CD4-positive, alpha-beta T cell (primary cell): ENCODE results near the gene UBE3C. TPM values are rescaled to one million over a fixed set of nuclear protein-coding genes. Genes with fewer than 3 reads are reported as not detected.

ENCODE experiments used
- ATAC-seq: fragments of 200-7000 bp; cut with Tn5 transposase; one replicate; pipeline ENCODE4 v1.10.0; 2022; ENCODE audit warnings: mild to moderate bottlenecking; ENCODE audit not compliant: poor library complexity
- CTCF ChIA-PET: fragments of 350-600 bp; sonication (Branson Sonifier 250); formaldehyde crosslinking; loops from one replicate; lab custom pipeline; 2021; ENCODE audit warnings: antibody characterized with exemption, inconsistent platforms; lab: Charles Lee
- POLR2A ChIA-PET: fragments of 350-600 bp; sonication (Branson Sonifier 250); formaldehyde crosslinking; loops from one replicate; lab custom pipeline; 2021; ENCODE audit warnings: antibody characterized with exemption, inconsistent platforms; lab: Charles Lee
- DNase-seq, 14 experiments: peaks; one replicate each; pipeline ENCODE4 v3.0.0-alpha.2; 2013 to 2020; ENCODE audit warnings: mixed read lengths in 2 of 14
- H3K27ac ChIP-seq, 2 donors: one replicate each; pipeline versions ENCODE4 v1.5.1 to v1.7.0; 2013; ENCODE audit warnings: low read length in 2 of 2, low read depth in 1 of 2, mild to moderate bottlenecking in 1 of 2
- H3K27me3 ChIP-seq, 2 experiments: 1 replicate in 1 of 2; 2 replicates in 1 of 2; pipeline versions ENCODE4 v1.6.1 to v1.7.0; 2013; ENCODE audit warnings: low read length in 2 of 2, control low read depth in 1 of 2, mild to moderate bottlenecking in 1 of 2, moderate library complexity in 1 of 2; ENCODE audit not compliant: insufficient read depth in 2 of 2, control insufficient read depth in 1 of 2
- H3K36me3 ChIP-seq: one replicate; pipeline ENCODE4 v1.6.1; 2013; ENCODE audit warnings: low read length, control low read depth; ENCODE audit not compliant: insufficient read depth
- H3K4me1 ChIP-seq: one replicate; pipeline ENCODE4 v1.6.1; 2013; ENCODE audit warnings: low read length, control low read depth; ENCODE audit not compliant: insufficient read depth
- H3K4me3 ChIP-seq: one replicate; pipeline ENCODE4 v1.5.1; 2013; ENCODE audit warnings: mild to moderate bottlenecking, low read length, moderate library complexity
- H3K9me3 ChIP-seq, 2 experiments: 1 replicate in 1 of 2; 2 replicates in 1 of 2; pipeline versions ENCODE4 v1.6.1 to v1.7.0; 2013; ENCODE audit warnings: low read length in 2 of 2, mild to moderate bottlenecking in 2 of 2, control low read depth in 1 of 2, moderate library complexity in 1 of 2; ENCODE audit not compliant: control insufficient read depth in 1 of 2, insufficient read depth in 1 of 2
- H3K27ac Mint-ChIP-seq: one replicate; pipeline ENCODE4 v1.8.0; 2020; ENCODE audit warnings: mixed read lengths
- H3K27me3 Mint-ChIP-seq: one replicate; pipeline ENCODE4 v1.8.0; 2021; ENCODE audit warnings: mixed read lengths
- H3K36me3 Mint-ChIP-seq: one replicate; pipeline ENCODE4 v1.8.0; 2021; ENCODE audit warnings: low read depth, mixed read lengths
- H3K4me1 Mint-ChIP-seq: one replicate; pipeline ENCODE4 v1.8.0; 2021; ENCODE audit warnings: low read depth, mixed read lengths
- H3K4me3 Mint-ChIP-seq: one replicate; pipeline ENCODE4 v1.8.0; 2020; ENCODE audit warnings: mild to moderate bottlenecking, mixed read lengths
- H3K9me3 Mint-ChIP-seq: one replicate; pipeline ENCODE4 v1.8.0; 2020; ENCODE audit warnings: mixed read lengths
- intact Hi-C, 2 experiments: fragments of 100-400 bp; cut with DNase I in 1 of 2; cut with micrococcal nuclease in 1 of 2; formaldehyde crosslinking; loops; one replicate each; pipeline versions ENCODE4 v1.15.1 to v1.9.0; 2023 to 2025; cut with DNase I, micrococcal nuclease
- total RNA-seq, 174 experiments: library from RNA in 2 of 174; stranded (reverse) in 2 of 174; gene quantifications; one replicate each; pipeline ENCODE4 v1.2.3 and lab custom pipeline; 2021 to 2026
- TF ChIP-seq, protein P1 (sequence below): fragments of 200-600 bp; IDR thresholded peaks from one replicate; pipeline ENCODE4 v1.8.0; 2022; ENCODE audit warnings: antibody characterized with exemption, mild to moderate bottlenecking

UBE3C gene
- total RNA-seq, 2 experiments from 2014 or later: 30.8 to 32.3 TPM

DNA sequence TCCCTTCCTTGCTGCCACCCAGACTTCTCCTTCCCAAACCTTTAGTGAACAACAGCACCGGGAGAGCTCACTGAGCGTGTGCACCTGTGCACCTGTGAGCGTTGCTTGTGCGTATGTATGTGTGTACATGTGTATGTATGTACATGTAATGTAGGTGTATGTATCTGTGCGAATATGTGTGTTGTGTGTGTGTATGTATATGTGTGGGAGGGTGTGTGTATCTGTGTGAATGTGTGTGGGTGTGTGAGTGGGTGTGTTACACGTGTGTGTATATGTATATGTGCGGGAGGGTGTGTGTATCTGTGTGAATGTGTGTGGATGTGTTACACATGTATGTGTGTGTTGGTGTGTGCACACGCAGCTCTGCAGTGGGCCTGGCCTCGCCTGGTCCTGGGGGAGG is 153.5 kb downstream of the UBE3C start:
- Histone ChIP-seq H3K27ac (no peak overlapping the region), H3K4me3 (no peak overlapping the region), H3K27me3 (no peaks in the 10 kb centered on the region), H3K36me3 (no peaks in the 10 kb centered on the region), H3K4me1 (no peaks in the 10 kb centered on the region), H3K9me3 (no peaks in the 10 kb centered on the region)
- Mint-ChIP-seq H3K27me3 (no peaks in the 10 kb centered on the region), H3K27ac (no peak overlapping the region), H3K36me3 (no peaks in the 10 kb centered on the region), H3K9me3 (no peaks in the 10 kb centered on the region), H3K4me3 (no peak overlapping the region), H3K4me1 (no peaks in the 10 kb centered on the region)
- intact Hi-C loops: no loop called here
- TF ChIP-seq, protein P1, sequence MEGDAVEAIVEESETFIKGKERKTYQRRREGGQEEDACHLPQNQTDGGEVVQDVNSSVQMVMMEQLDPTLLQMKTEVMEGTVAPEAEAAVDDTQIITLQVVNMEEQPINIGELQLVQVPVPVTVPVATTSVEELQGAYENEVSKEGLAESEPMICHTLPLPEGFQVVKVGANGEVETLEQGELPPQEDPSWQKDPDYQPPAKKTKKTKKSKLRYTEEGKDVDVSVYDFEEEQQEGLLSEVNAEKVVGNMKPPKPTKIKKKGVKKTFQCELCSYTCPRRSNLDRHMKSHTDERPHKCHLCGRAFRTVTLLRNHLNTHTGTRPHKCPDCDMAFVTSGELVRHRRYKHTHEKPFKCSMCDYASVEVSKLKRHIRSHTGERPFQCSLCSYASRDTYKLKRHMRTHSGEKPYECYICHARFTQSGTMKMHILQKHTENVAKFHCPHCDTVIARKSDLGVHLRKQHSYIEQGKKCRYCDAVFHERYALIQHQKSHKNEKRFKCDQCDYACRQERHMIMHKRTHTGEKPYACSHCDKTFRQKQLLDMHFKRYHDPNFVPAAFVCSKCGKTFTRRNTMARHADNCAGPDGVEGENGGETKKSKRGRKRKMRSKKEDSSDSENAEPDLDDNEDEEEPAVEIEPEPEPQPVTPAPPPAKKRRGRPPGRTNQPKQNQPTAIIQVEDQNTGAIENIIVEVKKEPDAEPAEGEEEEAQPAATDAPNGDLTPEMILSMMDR: no peak
- ATAC-seq: no peak
- POLR2A ChIA-PET: no interaction called here
- no peak for DNase-seq
- CTCF ChIA-PET: no interaction called here

DNA sequence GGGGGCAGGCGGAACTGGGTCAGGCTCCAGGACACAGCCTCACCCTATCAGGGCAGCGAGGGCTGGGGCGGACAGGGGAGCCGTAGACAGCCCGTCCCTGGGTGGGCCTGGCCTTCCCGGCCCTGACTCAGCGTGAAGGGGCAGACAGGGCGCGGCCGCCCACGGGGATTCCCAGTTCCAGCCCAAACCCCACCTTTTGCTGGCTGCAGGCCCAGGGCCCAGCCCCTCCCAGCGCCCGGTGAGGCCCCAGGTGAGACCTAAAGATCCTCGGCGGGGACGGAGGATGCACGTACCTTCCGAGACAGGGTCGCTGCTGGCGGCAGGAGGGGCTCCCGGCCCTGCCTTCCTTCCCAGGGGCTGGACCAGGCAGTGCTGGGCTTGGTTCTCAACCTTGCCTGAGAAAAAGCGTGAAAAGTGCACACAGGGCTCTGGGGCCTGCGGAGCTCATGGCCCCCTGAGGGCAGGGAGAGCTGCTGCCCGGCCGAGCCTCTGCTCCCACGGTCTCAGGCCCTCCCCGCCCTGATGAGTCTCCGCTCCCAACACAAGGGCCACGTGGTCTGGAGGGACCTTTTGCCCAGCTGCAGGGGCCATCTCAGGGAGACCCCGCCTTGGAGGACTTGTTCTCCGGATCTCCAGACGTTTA is 154.2 kb downstream of the UBE3C start:
- no peaks in the 10 kb centered on the region for H3K36me3 Mint-ChIP-seq
- no peak overlapping the region for H3K4me3 ChIP-seq
- no peaks in the 10 kb centered on the region for H3K9me3 ChIP-seq
- DNase-seq (no peak), ATAC-seq (no peak)
- H3K9me3 Mint-ChIP-seq: no peaks in the 10 kb centered on the region
- H3K27ac Mint-ChIP-seq: no peak overlapping the region
- H3K4me1 ChIP-seq: no peaks in the 10 kb centered on the region
- H3K27ac ChIP-seq: no peak overlapping the region
- CTCF ChIA-PET: no interaction called here
- no peak overlapping the region for H3K4me3 Mint-ChIP-seq
- no peaks in the 10 kb centered on the region for H3K27me3 ChIP-seq
- no peaks in the 10 kb centered on the region for H3K4me1 Mint-ChIP-seq
- TF ChIP-seq, protein P1: no peak
- no peaks in the 10 kb centered on the region for H3K36me3 ChIP-seq
- intact Hi-C loops: no loop called here
- POLR2A ChIA-PET: no interaction called here
- no peaks in the 10 kb centered on the region for H3K27me3 Mint-ChIP-seq

DNA sequence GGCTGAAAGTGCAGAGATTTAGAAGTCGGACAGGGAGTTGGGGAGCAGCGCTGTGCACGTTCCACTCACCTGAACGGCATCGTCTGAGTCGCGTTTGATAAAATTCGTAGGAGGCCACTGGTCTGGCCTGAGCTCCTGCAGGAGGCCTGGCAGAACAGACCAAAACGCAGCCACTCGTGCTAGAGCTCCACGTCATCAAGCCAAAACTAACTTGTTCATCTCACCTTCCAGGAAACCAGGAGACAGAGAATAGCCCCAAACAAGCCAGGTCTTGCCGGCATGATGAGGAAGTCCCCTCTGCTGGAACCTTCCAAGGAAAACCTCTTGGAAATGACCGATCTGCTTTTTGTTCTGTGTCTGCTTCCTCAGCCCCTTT is 154.7 kb downstream of the UBE3C start:
- Histone ChIP-seq H3K4me1 (no peaks in the 10 kb centered on the region), H3K9me3 (no peaks in the 10 kb centered on the region), H3K27me3 (no peaks in the 10 kb centered on the region), H3K4me3 (no peak overlapping the region), H3K36me3 (no peaks in the 10 kb centered on the region), H3K27ac (no peak overlapping the region)
- Mint-ChIP-seq H3K4me1 (no peaks in the 10 kb centered on the region), H3K27me3 (no peaks in the 10 kb centered on the region), H3K36me3 (no peaks in the 10 kb centered on the region), H3K4me3 (no peak overlapping the region), H3K27ac (no peak overlapping the region), H3K9me3 (no peaks in the 10 kb centered on the region)
- no peak for DNase-seq
- TF ChIP-seq, protein P1: no peak
- no peak for ATAC-seq
- ChIA-PET POLR2A (no interaction called here), CTCF (no interaction called here)
- intact Hi-C loops: no loop called here
